NCI-H748 (cell line): ENCODE data around the gene DIPK1C.

ENCODE experiments used
- DNase-seq: peaks from one replicate; lab custom pipeline; 2025; ENCODE audit not compliant: unreplicated experiment; lab: John Stamatoyannopoulos, UW

Gene DIPK1C

GRCh38 chr18:74453642-74454198, 3.4 kb downstream of the DIPK1C start:
- no peak for DNase-seq

GRCh38 chr18:74453016-74453566, 4.0 kb downstream of the DIPK1C start:
- DNase-seq, result no peak

- DNase-seq, result no peak
Observed at GRCh38 chr18:74451148-74451547, 6.0 kb downstream of the DIPK1C start.

- DNase-seq, result no peak
Observed at GRCh38 chr18:74450626-74451025, 6.5 kb downstream of the DIPK1C start.

DNA sequence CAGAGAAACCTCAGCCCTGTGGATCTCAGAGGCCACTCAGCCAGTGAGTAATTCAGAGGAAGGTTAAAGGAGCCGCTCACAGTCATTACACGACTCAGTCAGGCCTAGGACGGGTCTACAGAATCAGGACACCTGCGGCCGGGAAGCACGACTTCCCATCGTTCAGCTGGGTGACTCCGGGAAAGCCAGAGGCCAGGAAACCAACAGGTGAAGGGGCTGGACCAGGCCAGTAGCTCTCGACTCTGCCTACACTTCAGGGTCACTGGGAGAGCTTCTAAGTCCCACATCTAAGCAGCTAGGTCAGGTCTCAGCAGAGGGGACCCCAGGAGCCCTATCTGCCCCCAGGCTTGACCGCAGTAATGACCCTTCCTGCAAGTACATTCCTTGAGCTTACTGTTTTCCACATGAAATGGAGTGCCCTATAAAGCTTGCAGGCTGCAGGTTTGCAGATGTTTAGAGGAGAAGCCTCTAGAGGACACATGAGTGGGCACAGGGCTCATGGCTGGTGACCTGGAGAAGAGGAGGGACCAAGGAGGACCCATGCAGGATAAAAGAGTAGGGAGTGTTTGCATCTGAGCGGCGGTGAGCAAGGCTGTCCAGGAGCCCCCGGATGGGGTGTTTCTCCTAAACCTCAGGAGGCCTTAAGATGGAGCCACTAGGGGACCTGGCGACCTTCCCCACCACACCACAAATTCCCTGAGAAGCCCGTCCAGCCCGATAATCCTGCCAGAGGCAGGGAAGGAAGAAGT, 9.5 kb downstream of the DIPK1C start:
- no peak for DNase-seq

DNA sequence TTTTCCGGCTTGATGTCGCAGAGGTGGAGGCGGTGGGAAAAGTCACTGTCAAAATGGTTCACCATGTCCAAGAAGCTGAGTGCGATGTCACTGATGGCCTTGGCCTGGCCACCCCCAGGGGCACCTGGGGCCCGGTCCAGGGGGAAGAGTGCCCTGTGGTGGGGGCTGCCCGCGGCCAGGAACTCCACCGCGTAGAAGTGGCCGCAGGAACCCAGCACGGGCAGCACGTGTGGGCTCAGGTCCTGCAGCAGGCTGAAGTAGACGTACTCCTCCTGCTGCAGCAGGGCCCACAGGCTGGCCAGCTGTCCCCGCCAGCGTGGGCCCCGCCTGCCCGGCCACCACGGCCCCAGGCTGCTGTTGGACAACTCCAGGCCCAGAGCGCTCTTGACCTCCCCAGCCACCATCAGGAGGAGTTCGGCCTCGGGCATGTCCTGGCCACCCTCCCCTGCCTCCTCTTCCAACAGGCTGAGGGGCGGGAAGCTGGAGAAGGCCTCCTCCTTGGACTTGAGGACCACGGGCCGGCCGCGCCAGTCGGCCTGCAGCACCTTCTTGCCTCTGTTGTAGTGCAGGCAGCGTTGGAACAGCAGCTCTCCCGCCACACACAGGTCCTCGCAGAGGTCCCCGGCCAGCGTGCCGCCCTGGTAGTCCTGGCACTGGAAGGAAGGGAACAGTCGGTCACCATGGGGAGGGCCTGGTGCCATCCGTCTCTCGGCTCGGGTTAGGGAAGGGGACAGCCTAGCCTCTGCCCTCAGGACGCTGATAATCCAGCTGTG, 10.3 kb downstream of the DIPK1C start:
- DNase-seq, result no peak

DNA sequence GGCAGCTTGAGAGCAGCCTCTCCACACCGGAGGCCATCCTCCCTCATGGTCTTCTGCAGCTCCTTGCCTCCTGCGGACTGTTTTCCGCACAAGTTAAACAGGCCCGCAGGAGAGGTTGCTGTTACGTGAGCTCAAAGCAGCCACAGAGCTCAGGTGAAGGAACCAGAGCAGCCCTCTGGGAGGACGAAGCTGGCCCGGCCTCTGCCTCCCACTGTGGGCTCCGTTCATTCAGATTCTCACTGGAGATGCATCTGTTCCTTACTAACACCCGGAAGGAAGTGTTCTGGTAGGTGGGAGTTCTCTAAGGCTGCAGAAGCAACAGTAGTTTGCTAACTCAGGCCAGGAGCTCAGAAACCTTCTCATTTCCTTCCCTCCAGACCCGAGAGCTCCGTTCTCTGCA, 10.9 kb downstream of the DIPK1C start:
- DNase-seq, result no peak

DNA sequence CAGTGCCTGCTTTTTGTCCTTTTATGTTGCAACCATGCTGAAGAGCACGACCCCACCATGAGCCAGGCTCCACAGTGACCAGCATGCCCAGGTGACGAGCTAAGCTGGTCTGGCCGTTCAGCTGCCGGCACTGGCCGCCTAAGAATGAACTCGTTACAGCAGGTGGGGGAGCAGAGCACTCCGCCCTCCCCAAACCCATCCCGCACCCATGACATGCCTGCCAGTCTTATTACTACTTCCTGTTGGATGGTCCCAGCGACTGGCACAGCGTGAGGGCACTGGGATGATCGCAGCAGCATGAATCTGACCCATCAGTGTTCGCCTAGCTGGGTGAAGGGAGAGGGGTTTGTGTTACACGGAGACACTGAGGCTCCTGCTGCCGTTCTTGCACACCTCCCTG, 11.5 kb downstream of the DIPK1C start:
- DNase-seq, result no peak

DNA sequence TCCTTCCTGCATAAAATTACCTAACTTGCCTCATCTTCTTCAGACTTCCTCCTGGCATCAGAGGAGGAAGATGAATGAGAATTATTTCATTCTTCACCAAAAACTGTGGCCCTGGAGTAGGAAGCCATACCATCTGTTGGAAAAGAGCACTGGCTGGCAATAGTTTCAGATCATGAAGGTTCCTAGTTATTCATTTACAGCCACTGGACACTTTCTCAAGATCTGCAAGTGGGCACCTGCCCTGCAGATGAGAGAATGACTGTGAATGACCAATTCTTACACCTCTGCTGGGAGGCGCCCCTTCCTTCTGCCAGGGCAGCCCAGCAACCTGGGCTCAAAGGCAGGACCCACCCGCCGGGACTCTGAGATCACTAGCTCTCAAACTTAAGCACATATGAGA, 13.0 kb downstream of the DIPK1C start:
- no peak for DNase-seq

DNA sequence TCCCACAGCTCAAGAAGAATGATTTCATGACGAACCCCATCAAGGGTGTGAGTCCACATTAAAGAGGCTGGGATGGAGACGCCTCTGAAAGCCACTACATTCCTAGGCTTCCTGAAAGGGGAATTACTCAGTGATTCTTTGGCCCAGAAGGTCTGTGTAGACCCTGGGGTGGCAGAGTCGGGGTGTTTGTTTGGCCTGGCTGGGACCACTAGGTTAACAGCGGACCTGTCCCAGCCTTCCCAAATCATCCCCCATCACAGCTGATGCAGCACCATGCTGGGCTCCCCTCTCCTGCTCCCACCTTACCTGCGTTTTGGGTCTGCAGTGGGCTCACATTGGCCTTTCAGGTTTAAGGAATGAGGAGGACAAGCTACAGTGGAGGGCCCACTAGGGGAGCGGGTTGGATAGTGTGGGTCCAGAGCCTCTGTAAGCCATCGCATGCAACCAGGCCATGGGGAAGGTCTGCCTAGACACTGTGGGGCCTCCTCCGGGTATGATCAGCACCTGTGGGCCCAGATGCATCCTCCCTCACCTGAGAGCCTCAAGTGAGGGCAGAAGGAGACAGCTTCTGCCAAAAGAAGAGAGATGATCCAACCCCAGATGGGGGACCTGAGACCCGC, 16.2 kb downstream of the DIPK1C start:
- DNase-seq, result no peak

DNA sequence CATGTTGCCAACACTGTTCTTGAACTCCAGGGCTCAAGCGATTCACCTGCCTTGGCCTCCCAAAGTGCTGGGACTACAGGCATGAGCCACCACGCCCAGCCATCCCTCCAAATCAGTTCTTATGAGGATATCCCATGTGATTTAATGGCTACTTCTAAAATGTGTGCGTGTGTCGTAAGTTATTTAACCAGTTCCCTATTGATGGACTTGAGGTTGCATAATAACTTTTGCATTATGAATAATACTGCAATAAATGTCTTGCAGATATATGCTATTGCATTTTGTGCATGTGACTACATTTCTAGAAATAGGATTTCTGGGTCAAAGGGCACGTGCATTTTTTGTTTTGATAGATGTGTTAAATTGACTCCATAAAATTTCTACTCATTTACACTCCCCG, 19.0 kb downstream of the DIPK1C start:
- DNase-seq, result no peak

DNA sequence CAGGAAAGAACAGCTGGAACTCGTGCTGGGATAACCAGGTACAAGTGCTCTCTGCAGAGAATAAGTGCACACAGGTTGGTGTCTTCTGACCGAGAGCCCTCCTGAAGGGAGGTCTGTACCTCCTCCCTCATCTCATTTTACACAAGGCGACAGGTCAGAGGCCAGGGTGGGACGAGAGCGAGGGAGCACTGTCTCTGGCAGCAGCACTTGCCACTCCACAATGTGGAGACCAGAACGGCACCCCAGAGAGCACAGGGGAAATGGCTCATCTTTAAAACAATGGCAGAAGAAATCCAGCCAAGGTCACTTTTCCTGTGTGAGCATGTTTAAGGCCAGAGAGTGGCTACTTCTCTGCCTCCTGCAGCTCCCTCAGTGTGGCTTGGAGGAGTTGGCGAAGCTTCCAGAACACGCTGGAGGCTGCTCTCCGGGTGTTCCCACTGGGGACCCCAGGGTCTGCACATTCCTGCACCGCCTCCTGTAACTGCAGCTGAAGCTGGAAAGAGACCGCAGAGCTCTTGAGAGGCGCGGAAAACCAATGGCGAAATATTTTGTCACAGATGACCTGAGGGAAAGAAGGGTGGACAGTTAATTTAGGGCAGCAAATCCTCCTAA, 20.8 kb downstream of the DIPK1C start:
- no peak for DNase-seq

GRCh38 chr18:74435740-74436139, 21.4 kb downstream of the DIPK1C start:
- no peak for DNase-seq

- no peak for DNase-seq
Observed at GRCh38 chr18:74434466-74434865, 22.6 kb downstream of the DIPK1C start.

DNA sequence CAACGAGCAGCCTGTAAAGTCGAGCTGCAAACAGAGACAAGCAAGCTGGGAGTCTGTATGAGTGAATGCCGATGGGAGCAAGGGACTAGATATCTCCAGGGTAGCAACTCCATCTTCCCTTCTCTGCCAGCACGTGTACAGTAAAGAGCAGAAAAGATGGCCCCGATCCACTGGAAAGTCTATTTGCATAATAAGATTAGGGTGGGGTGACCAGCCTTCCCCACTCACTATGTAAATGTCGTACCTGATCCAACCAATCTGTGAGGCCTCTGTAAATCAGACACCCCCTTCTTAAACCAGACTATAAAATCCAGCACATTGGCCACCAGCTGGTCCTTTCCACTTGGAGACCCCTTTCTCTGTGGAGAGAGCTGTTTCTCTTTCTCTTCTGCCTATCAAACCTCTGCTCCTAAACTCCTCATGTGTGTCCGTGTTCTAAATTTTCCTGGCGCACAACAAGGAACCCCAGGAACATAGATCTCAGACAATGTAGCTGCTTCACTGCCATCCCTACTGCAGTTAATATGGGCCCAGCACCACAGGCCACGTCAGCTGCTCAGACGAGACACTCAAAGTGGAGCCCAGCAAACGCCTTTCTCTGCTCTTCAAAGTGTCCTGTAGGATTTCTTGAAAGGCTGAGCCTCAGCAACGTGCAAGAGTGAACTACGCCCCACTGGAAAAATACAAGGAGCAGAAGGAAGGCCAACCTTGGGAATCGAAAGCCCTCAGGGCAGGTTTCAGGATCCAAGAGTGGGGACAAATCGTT, 26.1 kb downstream of the DIPK1C start:
- no peak for DNase-seq

GRCh38 chr18:74430231-74430630, 26.9 kb downstream of the DIPK1C start:
- DNase-seq, result no peak

- DNase-seq, result no peak
Observed at GRCh38 chr18:74429096-74429495, 28.0 kb downstream of the DIPK1C start.

DNA sequence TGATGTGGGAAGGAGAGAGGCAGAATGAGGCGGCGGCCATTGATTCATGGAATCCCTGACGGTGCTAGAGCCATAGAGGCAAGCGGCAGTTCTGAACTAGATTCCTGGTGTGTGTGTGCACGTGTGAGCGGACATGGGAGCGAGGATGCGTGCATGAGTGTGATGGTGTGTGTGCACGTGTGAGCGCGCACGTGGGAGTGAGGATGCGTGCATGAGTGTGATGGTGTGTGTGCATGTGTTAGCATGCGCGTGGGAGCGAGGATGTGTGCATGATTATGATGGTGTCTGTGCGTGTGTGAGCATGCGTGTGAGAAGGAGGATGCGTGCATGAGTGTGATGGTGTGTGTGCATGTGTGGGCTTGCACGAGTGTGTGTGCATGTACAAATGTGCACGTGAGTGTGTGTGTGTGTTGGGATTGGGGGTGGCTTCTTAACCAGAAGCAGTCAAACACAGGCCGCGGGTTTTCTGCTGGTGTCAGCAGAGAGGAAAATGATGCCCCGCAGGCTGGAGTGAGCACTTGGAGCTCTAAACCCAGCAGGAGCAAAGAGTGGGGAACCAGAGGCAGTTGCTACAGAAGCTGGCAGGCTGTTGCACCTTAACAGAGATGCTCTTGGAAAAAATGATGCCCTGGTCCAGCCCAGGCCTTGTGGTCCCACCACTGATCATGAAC, 29.5 kb downstream of the DIPK1C start:
- no peak for DNase-seq

GRCh38 chr18:74425876-74426275, 31.2 kb downstream of the DIPK1C start:
- DNase-seq, result no peak

DNA sequence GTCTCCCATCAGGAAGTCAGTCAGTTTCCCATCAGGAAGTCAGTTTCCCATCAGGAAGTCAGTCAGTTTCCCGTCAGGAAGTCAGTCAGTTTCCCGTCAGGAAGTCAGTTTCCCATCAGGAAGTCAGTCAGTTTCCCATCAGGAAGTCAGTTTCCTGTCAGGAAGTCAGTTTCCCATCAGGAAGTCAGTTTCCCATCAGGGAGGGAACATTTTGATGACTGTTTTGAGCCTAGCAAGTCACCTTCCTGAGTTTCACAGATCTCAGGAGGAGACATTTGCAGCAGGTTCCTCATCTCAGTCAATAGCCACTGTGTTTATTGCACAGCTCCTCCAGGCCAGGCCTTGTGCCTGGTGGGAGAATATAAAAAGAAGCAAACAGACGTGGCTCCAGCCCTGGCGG, 31.9 kb downstream of the DIPK1C start:
- no peak for DNase-seq
